Panc1 (cell line): ENCODE measurements around the gene USP3. TPM values are rescaled to one million over a fixed set of nuclear protein-coding genes. Genes with fewer than 3 reads are reported as not detected.

Experiments used
- ATAC-seq: fragments of 200-7000 bp; cut with Tn5 transposase; 2 replicates; pipeline ENCODE4 v1.9.1; 2020; ENCODE audit warnings: mild to moderate bottlenecking, moderate library complexity
- BruUV-seq: library from RNA; stranded (reverse); fragments of 400-500 nt; replicated peaks from 2 replicates; lab custom pipeline; 2021; lab: Mats Ljungman, UMichigan
- CTCF ChIA-PET: fragments of 300-600 bp; sonication (Branson Sonifier 250); formaldehyde crosslinking; loops from one replicate; lab custom pipeline; 2022; ENCODE audit warnings: antibody characterized with exemption; lab: Charles Lee
- POLR2A ChIA-PET: fragments of 300-600 bp; sonication (Branson Sonifier 250); formaldehyde crosslinking; loops from one replicate; lab custom pipeline; 2022; ENCODE audit warnings: antibody characterized with exemption; lab: Charles Lee
- DNase-seq: peaks from one replicate; pipeline ENCODE4 v3.0.0-alpha.2; 2010; ENCODE audit warnings: low read depth, low spot score
- H3K27ac ChIP-seq: 2 replicates; pipeline ENCODE4 v1.5.1; 2011; ENCODE audit warnings: mild to moderate bottlenecking, low read length, inconsistent platforms
- H3K27me3 ChIP-seq: fragments of 200-500 bp; sonication (Bioruptor generic); 2 replicates; pipeline ENCODE4 v1.6.0; 2014; ENCODE audit warnings: low read length, inconsistent platforms; ENCODE audit not compliant: control insufficient read depth, insufficient read depth
- H3K36me3 ChIP-seq: fragments of 200-500 bp; sonication (Bioruptor generic); 2 replicates; pipeline ENCODE4 v1.5.1; 2014; ENCODE audit warnings: inconsistent platforms, mild to moderate bottlenecking, low read length, moderate library complexity; ENCODE audit not compliant: control insufficient read depth, insufficient read depth
- H3K4me1 ChIP-seq: 2 replicates; pipeline ENCODE4 v1.5.1; 2011; ENCODE audit warnings: inconsistent platforms, mild to moderate bottlenecking, low read length, moderate library complexity; ENCODE audit not compliant: control insufficient read depth, insufficient read depth
- H3K4me3 ChIP-seq, 2 experiments: 2 replicates each; pipeline ENCODE4 v1.5.1; 2011 to 2012; ENCODE audit warnings: low read depth in 2 of 2, low read length in 2 of 2, mild to moderate bottlenecking in 2 of 2, inconsistent platforms in 1 of 2, moderate library complexity in 1 of 2
- H3K9me3 ChIP-seq: fragments of 200-500 bp; sonication (Bioruptor generic); 2 replicates; pipeline ENCODE4 v1.5.1; 2014; ENCODE audit warnings: low read depth, mild to moderate bottlenecking, inconsistent platforms, low read length, moderate library complexity; ENCODE audit not compliant: control insufficient read depth, insufficient read depth
- POLR2AphosphoS5 ChIP-seq: IDR thresholded peaks from 2 replicates; pipeline ENCODE4 v1.6.1; 2012; ENCODE audit warnings: mild to moderate bottlenecking, low read depth, low read length, moderate library complexity
- SIN3A ChIP-seq: IDR thresholded peaks from 2 replicates; pipeline ENCODE4 v1.6.1; 2012; ENCODE audit warnings: low read depth, mild to moderate bottlenecking, low read length, moderate library complexity, borderline replicate concordance; ENCODE audit not compliant: insufficient read depth
- TCF7L2 ChIP-seq: IDR thresholded peaks from 2 replicates; pipeline ENCODE4 v1.6.1; 2011; ENCODE audit warnings: mild to moderate bottlenecking, low read depth, low read length, inconsistent platforms
- in situ Hi-C: cut with HindIII; loops from 2 replicates; pipeline ENCODE4 v1.10.0; 2016; ENCODE audit warnings: low sequenced_read_pairs, low pct_unique_long_range_greater_than_20kb
- intact Hi-C: fragments of 100-400 bp; cut with micrococcal nuclease; formaldehyde crosslinking; loops from one replicate; pipeline ENCODE4 v1.10.0; 2022; ENCODE audit not compliant: unreplicated experiment
- total RNA-seq: library from RNA; stranded (reverse); gene quantifications from one replicate; pipeline ENCODE4 v1.2.1, GENCODE V29; 2021; ENCODE audit not compliant: unreplicated experiment
- TF ChIP-seq, protein P1 (sequence below): fragments of 450-650 bp; IDR thresholded peaks from 2 replicates; pipeline ENCODE4 v1.5.1; 2017; ENCODE audit warnings: mild to moderate bottlenecking
- TF ChIP-seq, protein P2 (sequence below), 2 experiments: IDR thresholded peaks; 2 replicates each; pipeline ENCODE4 v1.6.1; 2011 to 2012; ENCODE audit warnings: low read depth in 2 of 2, control low read depth in 1 of 2, low read length in 1 of 2, mild to moderate bottlenecking in 1 of 2, moderate library complexity in 1 of 2; ENCODE audit not compliant: insufficient read depth in 1 of 2

USP3 gene
- total RNA-seq, 1 experiment from 2014 or later = 51.4 TPM

DNA sequence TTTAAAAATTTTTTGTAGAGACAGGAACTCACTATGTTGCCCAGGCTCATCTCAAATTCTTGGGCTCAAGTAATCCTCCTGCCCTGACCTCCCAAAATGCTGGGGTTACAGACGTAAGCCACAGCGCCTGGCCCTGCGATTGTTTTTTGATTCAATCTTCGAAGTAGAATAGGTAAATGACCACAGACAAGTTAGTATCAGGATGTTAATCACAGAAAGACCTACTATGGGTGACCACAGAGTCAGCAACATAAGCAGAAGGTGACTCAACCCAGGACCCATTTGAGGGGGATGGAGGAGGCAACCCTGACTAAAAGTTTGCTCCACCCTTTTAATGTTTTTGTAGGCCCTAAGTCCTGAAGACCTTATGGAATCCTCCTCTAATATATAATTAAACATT, 10.0 kb upstream of the USP3 start:
- no peak overlapping the region for H3K4me3 ChIP-seq
- CTCF ChIA-PET = no interaction called here
- no TSS peak for BruUV-seq
- no peak for TF ChIP-seq TCF7L2
- TF ChIP-seq, protein P1, sequence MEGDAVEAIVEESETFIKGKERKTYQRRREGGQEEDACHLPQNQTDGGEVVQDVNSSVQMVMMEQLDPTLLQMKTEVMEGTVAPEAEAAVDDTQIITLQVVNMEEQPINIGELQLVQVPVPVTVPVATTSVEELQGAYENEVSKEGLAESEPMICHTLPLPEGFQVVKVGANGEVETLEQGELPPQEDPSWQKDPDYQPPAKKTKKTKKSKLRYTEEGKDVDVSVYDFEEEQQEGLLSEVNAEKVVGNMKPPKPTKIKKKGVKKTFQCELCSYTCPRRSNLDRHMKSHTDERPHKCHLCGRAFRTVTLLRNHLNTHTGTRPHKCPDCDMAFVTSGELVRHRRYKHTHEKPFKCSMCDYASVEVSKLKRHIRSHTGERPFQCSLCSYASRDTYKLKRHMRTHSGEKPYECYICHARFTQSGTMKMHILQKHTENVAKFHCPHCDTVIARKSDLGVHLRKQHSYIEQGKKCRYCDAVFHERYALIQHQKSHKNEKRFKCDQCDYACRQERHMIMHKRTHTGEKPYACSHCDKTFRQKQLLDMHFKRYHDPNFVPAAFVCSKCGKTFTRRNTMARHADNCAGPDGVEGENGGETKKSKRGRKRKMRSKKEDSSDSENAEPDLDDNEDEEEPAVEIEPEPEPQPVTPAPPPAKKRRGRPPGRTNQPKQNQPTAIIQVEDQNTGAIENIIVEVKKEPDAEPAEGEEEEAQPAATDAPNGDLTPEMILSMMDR = no peak
- TF ChIP-seq SIN3A = no peak
- TF ChIP-seq POLR2AphosphoS5 = no peak
- TF ChIP-seq, protein P2, sequence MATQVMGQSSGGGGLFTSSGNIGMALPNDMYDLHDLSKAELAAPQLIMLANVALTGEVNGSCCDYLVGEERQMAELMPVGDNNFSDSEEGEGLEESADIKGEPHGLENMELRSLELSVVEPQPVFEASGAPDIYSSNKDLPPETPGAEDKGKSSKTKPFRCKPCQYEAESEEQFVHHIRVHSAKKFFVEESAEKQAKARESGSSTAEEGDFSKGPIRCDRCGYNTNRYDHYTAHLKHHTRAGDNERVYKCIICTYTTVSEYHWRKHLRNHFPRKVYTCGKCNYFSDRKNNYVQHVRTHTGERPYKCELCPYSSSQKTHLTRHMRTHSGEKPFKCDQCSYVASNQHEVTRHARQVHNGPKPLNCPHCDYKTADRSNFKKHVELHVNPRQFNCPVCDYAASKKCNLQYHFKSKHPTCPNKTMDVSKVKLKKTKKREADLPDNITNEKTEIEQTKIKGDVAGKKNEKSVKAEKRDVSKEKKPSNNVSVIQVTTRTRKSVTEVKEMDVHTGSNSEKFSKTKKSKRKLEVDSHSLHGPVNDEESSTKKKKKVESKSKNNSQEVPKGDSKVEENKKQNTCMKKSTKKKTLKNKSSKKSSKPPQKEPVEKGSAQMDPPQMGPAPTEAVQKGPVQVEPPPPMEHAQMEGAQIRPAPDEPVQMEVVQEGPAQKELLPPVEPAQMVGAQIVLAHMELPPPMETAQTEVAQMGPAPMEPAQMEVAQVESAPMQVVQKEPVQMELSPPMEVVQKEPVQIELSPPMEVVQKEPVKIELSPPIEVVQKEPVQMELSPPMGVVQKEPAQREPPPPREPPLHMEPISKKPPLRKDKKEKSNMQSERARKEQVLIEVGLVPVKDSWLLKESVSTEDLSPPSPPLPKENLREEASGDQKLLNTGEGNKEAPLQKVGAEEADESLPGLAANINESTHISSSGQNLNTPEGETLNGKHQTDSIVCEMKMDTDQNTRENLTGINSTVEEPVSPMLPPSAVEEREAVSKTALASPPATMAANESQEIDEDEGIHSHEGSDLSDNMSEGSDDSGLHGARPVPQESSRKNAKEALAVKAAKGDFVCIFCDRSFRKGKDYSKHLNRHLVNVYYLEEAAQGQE (IDR thresholded peaks at IDR 0.05; ENCODE audit: insufficient read depth in 1 of 2, low read depth in 2 of 2, low read length in 1 of 2) = no peak
- intact Hi-C loops = no loop called here
- no peaks in the 10 kb centered on the region for H3K9me3 ChIP-seq
- H3K27ac ChIP-seq = no peak overlapping the region
- no peak for ATAC-seq
- H3K4me1 ChIP-seq = peaks cover 53% of the 10 kb centered on the region
- in situ Hi-C loops = no loop called here
- H3K36me3 ChIP-seq = no peaks in the 10 kb centered on the region
- POLR2A ChIA-PET = no interaction called here
- H3K27me3 ChIP-seq = no peaks in the 10 kb centered on the region
- no peak for DNase-seq

- Histone ChIP-seq H3K27ac (peak overlapping the region; percentile 64; the same call in 1 of the 2 replicates), H3K4me1 (peaks cover 62% of the 10 kb centered on the region), H3K9me3 (no peaks in the 10 kb centered on the region), H3K4me3 (no peak overlapping the region), H3K27me3 (no peaks in the 10 kb centered on the region), H3K36me3 (no peaks in the 10 kb centered on the region)
- TF ChIP-seq, protein P2 (IDR thresholded peaks at IDR 0.05; ENCODE audit: insufficient read depth in 1 of 2, low read depth in 2 of 2, low read length in 1 of 2) = no peak
- TF ChIP-seq TCF7L2 = no peak
- TF ChIP-seq, protein P1 = no peak
- no peak for TF ChIP-seq POLR2AphosphoS5
- TF ChIP-seq SIN3A = no peak
- intact Hi-C loops = no loop called here
- ATAC-seq (no peak), DNase-seq (no peak)
- ChIA-PET POLR2A (interaction anchor here (0.6 kb wide), 1 partner anchor 15 kb away, joined by 3 read pairs; no protein-coding TSS in a partner anchor), CTCF (interaction anchor here (1.5 to 1.6 kb wide), 2 partner anchors 8 to 28 kb away, joined by 4 to 5 read pairs; no protein-coding TSS in a partner anchor)
- no TSS peak for BruUV-seq
- in situ Hi-C loops = no loop called here
Observed at GRCh38 chr15:63495343-63495742, 9.1 kb upstream of the USP3 start.
